CD14-positive monocyte (primary cell): ENCODE data around the gene MLLT1. TPM values are rescaled to one million over a fixed set of nuclear protein-coding genes. Genes with fewer than 3 reads are reported as not detected.

Experiments
- DNase-seq, 3 donors: peaks; one replicate each; pipeline ENCODE4 v3.0.0-alpha.2; 2011 to 2022
- H2AFZ ChIP-seq: 2 replicates; pipeline ENCODE4 v1.6.0; 2012; ENCODE audit warnings: mild to moderate bottlenecking, low read depth, low read length, inconsistent platforms; ENCODE audit not compliant: insufficient read depth, poor library complexity, severe bottlenecking
- H3K27ac ChIP-seq, 2 donors: 1 replicate in 1 of 2; 2 replicates in 1 of 2; pipeline ENCODE4 v1.5.1; 2012 to 2013; ENCODE audit warnings: low read length in 2 of 2, control low read depth in 1 of 2, inconsistent platforms in 1 of 2, low read depth in 1 of 2, mild to moderate bottlenecking in 1 of 2
- H3K27me3 ChIP-seq, 2 donors: one replicate each; pipeline versions ENCODE4 v1.6.0 to v1.6.1; 2011 to 2013; ENCODE audit warnings: low read length in 2 of 2; ENCODE audit not compliant: control insufficient read depth in 2 of 2, insufficient read depth in 2 of 2
- H3K36me3 ChIP-seq, 2 donors: replicated peaks in 1 of 2; 1 replicate in 1 of 2; 2 replicates in 1 of 2; pipeline versions ENCODE4 v1.5.1 to v1.6.1; 2012 to 2013; ENCODE audit warnings: low read length in 2 of 2, control low read depth in 1 of 2, inconsistent platforms in 1 of 2, mild to moderate bottlenecking in 1 of 2; ENCODE audit not compliant: insufficient read depth in 2 of 2, control insufficient read depth in 1 of 2
- H3K4me1 ChIP-seq, 2 donors: 1 replicate in 1 of 2; 2 replicates in 1 of 2; pipeline versions ENCODE4 v1.5.1 to v1.6.1; 2012 to 2013; ENCODE audit warnings: low read length in 2 of 2, control low read depth in 1 of 2, inconsistent platforms in 1 of 2, mild to moderate bottlenecking in 1 of 2, moderate library complexity in 1 of 2; ENCODE audit not compliant: insufficient read depth in 2 of 2, control insufficient read depth in 1 of 2
- H3K4me2 ChIP-seq: replicated peaks from 2 replicates; pipeline ENCODE3; 2012; ENCODE audit warnings: low read length, moderate library complexity, mild to moderate bottlenecking; ENCODE audit not compliant: poor library complexity, severe bottlenecking; ENCODE audit errors: extremely low read depth
- H3K4me3 ChIP-seq, 3 experiments: fragments of 200-600 bp in 1 of 3; sonication (generic) in 1 of 3; replicated peaks in 1 of 3; 1 replicate in 2 of 3; 2 replicates in 1 of 3; pipeline ENCODE4 v1.5.1; 2011 to 2013; ENCODE audit warnings: low read length in 3 of 3, mild to moderate bottlenecking in 3 of 3, control low read depth in 2 of 3, low read depth in 2 of 3, inconsistent platforms in 1 of 3, moderate library complexity in 1 of 3
- H3K79me2 ChIP-seq: 2 replicates; pipeline ENCODE4 v1.6.0; 2012; ENCODE audit warnings: mild to moderate bottlenecking, control low read depth, inconsistent platforms, low read length, moderate library complexity; ENCODE audit not compliant: insufficient read depth
- H3K9ac ChIP-seq: 2 replicates; pipeline ENCODE4 v1.6.0; 2017; ENCODE audit warnings: low read length, mild to moderate bottlenecking; ENCODE audit not compliant: insufficient read depth, poor library complexity, severe bottlenecking
- H3K9me3 ChIP-seq, 2 donors: replicated peaks in 1 of 2; 1 replicate in 1 of 2; 2 replicates in 1 of 2; pipeline versions ENCODE4 v1.5.1 to v1.6.1; 2012 to 2013; ENCODE audit warnings: low read length in 2 of 2, control low read depth in 1 of 2; ENCODE audit not compliant: control insufficient read depth in 1 of 2, insufficient read depth in 1 of 2
- H4K20me1 ChIP-seq: 2 replicates; pipeline ENCODE4 v1.6.0; 2012; ENCODE audit warnings: mild to moderate bottlenecking, low read length, control low read depth, moderate library complexity; ENCODE audit not compliant: insufficient read depth
- H3K27ac Mint-ChIP-seq, 7 donors: one replicate each; pipeline ENCODE4 v1.8.0; 2020; ENCODE audit warnings: mild to moderate bottlenecking in 7 of 7, mixed read lengths in 7 of 7, moderate library complexity in 6 of 7, inconsistent platforms in 2 of 7
- H3K27me3 Mint-ChIP-seq, 3 donors: one replicate each; pipeline ENCODE4 v1.8.0; 2021 to 2022; ENCODE audit warnings: low read depth in 3 of 3, mild to moderate bottlenecking in 3 of 3, mixed read lengths in 3 of 3, moderate library complexity in 3 of 3, inconsistent platforms in 1 of 3
- H3K36me3 Mint-ChIP-seq, 2 donors: one replicate each; pipeline ENCODE4 v1.8.0; 2020; ENCODE audit warnings: mixed read lengths in 2 of 2, inconsistent platforms in 1 of 2, mild to moderate bottlenecking in 1 of 2
- H3K4me1 Mint-ChIP-seq: one replicate; pipeline ENCODE4 v1.8.0; 2020; ENCODE audit warnings: mild to moderate bottlenecking, mixed read lengths
- H3K4me3 Mint-ChIP-seq, 2 donors: one replicate each; pipeline ENCODE4 v1.8.0; 2020; ENCODE audit warnings: mild to moderate bottlenecking in 2 of 2, mixed read lengths in 2 of 2, moderate library complexity in 1 of 2
- H3K9me3 Mint-ChIP-seq, 7 donors: one replicate each; pipeline ENCODE4 v1.8.0; 2020 to 2022; ENCODE audit warnings: mixed read lengths in 7 of 7, mild to moderate bottlenecking in 6 of 7, moderate library complexity in 6 of 7, inconsistent platforms in 2 of 7
- CTCF ChIP-seq: fragments of 200-600 bp; IDR thresholded peaks from one replicate; pipeline ENCODE4 v1.8.0; 2022; ENCODE audit warnings: antibody characterized with exemption, mild to moderate bottlenecking
- WGBS: methylation state at CpG from one replicate; pipeline ENCODE4 v1.1.5; 2013; ENCODE audit warnings: missing lambda C conversion rate; ENCODE audit not compliant: insufficient coverage; 5-methylcytosine and 5-hydroxymethylcytosine counted together
- intact Hi-C, 2 donors: fragments of 100-400 bp; cut with micrococcal nuclease; formaldehyde crosslinking; loops; one replicate each; pipeline versions ENCODE4 v1.15.0 to v1.15.1; 2023
- polyA plus RNA-seq, 3 donors: library from polyadenylated mRNA; depleted of rRNA in 1 of 3; unstranded in 2 of 3; stranded (reverse) in 1 of 3; fragments of 300-500 nt in 2 of 3; fragments of >200 nt in 1 of 3; fragmentation: Illumina TruSeq in 2 of 3; gene quantifications; 1 replicate in 2 of 3; 2 replicates in 1 of 3; pipeline ENCODE4 v1.2.3, GENCODE V29; 2012 to 2021

MLLT1 gene
- polyA plus RNA-seq, 3 donors = 0.65 to 17.3 (median 0.99) TPM

- Histone ChIP-seq H2AFZ (no peak overlapping the region), H3K27ac (peak overlapping the region in 1 of 2 donors; percentile 89), H4K20me1 (peaks cover 61% of the 10 kb centered on the region), H3K9me3 (no peaks in the 10 kb centered on the region), H3K27me3 (no peaks in the 10 kb centered on the region), H3K4me1 (peaks cover 40 to 41% of the 10 kb centered on the region in 2 donors), H3K4me3 (no peak overlapping the region), H3K4me2 (no peak overlapping the region), H3K9ac (no peak overlapping the region), H3K79me2 (peaks cover 95% of the 10 kb centered on the region), H3K36me3 (peaks cover 30 to 45% of the 10 kb centered on the region in 2 donors)
- no peak for DNase-seq
- no peak for TF ChIP-seq CTCF
- Mint-ChIP-seq H3K4me1 (peaks cover 54% of the 10 kb centered on the region), H3K27ac (peak overlapping the region in 4 of 7 donors; percentile 0 to 75 (median 64)), H3K9me3 (no peaks in the 10 kb centered on the region), H3K36me3 (peaks cover 45 to 54% of the 10 kb centered on the region in 2 donors), H3K27me3 (peaks cover 0 to 4% (median 0%) of the 10 kb centered on the region in 3 donors), H3K4me3 (no peak overlapping the region)
- intact Hi-C loops = no loop called here
- 97% methylated on average over 7 of the region's 9 CpGs for WGBS
These were observed 8.5 kb downstream of the MLLT1 start for GRCh38 chr19:6271251-6271650.

- H3K9ac ChIP-seq = no peak overlapping the region
- no peak for TF ChIP-seq CTCF
- no peaks in the 10 kb centered on the region for H3K9me3 ChIP-seq
- H3K4me2 ChIP-seq = no peak overlapping the region
- H3K4me1 Mint-ChIP-seq = peaks cover 50% of the 10 kb centered on the region
- peaks cover 0 to 4% (median 0%) of the 10 kb centered on the region in 3 donors for H3K27me3 Mint-ChIP-seq
- no peak overlapping the region for H2AFZ ChIP-seq
- H3K4me3 Mint-ChIP-seq = no peak overlapping the region
- WGBS = 97% methylated on average over 17 of the region's 17 CpGs
- peak overlapping the region in 5 of 7 donors; percentile 0 to 75 (median 59) for H3K27ac Mint-ChIP-seq
- peak overlapping the region in 1 of 2 donors; percentile 89 for H3K27ac ChIP-seq
- no peak overlapping the region for H3K4me3 ChIP-seq
- intact Hi-C loops = no loop called here
- H4K20me1 ChIP-seq = peaks cover 61% of the 10 kb centered on the region
- peaks cover 95% of the 10 kb centered on the region for H3K79me2 ChIP-seq
- H3K9me3 Mint-ChIP-seq = no peaks in the 10 kb centered on the region
- DNase-seq = no peak
- no peaks in the 10 kb centered on the region for H3K27me3 ChIP-seq
- H3K36me3 ChIP-seq = peaks cover 30 to 49% of the 10 kb centered on the region in 2 donors
- H3K4me1 ChIP-seq = peaks cover 35 to 36% of the 10 kb centered on the region in 2 donors
- H3K36me3 Mint-ChIP-seq = peaks cover 47 to 58% of the 10 kb centered on the region in 2 donors
These were observed 9.0 kb downstream of the MLLT1 start for GRCh38 chr19:6270822-6271221.
